Measurements from ENCODE around the gene APBB1IP.
"Not testable (repeated sequence)": the region's sequence is repeated elsewhere in the genome, so short reads cannot be mapped to it uniquely, and the experiment has no call there.

The APBB1IP gene, protein sequence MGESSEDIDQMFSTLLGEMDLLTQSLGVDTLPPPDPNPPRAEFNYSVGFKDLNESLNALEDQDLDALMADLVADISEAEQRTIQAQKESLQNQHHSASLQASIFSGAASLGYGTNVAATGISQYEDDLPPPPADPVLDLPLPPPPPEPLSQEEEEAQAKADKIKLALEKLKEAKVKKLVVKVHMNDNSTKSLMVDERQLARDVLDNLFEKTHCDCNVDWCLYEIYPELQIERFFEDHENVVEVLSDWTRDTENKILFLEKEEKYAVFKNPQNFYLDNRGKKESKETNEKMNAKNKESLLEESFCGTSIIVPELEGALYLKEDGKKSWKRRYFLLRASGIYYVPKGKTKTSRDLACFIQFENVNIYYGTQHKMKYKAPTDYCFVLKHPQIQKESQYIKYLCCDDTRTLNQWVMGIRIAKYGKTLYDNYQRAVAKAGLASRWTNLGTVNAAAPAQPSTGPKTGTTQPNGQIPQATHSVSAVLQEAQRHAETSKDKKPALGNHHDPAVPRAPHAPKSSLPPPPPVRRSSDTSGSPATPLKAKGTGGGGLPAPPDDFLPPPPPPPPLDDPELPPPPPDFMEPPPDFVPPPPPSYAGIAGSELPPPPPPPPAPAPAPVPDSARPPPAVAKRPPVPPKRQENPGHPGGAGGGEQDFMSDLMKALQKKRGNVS

DNA sequence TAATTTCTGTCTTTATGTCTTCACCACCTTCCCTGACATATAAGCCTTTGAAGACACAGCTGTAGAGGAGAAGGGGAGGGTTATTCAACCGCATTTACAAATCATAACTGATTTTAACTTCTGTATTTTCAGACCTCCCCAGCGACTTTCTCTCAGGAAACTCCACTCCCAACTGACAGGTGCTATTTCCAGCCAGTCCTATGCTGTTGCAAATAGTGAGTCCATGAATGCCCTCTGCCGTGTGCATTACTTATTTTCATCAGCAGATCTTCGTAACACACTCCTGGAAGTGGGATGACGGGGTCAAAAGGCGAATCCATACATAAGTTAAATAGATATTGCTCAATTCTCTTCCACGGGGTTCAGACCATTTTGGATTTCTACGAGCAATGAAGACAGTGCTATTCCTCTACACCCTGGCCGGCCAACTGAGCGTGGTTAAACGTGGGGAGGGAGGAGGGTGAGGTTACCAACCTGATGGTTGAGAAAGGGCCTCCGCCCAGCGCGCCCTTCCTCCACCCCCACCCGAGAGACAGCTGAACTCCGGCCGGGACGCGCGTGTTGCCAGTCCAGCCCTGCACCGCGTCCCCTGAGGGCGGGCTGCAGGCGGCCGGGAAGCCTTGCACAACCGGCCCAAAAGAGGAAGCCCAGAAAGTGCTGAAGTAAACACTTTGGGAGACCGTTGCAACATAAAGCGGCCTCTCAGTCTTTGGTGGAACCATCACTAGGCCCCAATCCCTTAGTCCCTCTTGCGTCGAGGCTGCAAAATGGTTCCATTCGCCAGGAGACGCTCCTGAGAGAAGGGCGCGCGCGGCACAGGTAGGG lies at the start of gene APBB1IP:
Gene APBB1IP (plus strand): TSS at position 705 of the 825 bp plus-strand sequence. CDS start 53,986 bp downstream, outside the sequence.
- DNase-seq = peak; percentile 70

DNA sequence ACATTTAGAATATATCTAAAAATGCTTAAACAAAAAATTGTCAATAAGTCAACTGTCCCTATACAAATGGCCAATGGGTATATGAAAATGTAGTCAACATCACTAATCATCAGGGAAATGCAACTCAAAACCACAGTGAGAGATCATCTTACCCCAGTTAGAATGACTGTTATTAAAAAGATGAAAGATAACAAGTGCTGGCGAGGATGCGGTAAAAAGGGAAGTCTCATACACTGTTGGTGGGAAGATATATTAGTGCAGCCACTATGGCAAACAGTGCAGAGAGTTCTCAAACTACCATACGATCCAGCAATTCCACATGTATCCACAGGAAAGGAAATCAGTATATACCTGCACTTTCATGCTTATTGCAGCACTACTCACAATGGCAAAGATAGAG lies 48.6 kb upstream of the APBB1IP start:
- DNase-seq (no peak), ATAC-seq (no peak)

More for the DNA sequence above, at the start of gene APBB1IP:
- ATAC-seq = peak; percentile 60

DNA sequence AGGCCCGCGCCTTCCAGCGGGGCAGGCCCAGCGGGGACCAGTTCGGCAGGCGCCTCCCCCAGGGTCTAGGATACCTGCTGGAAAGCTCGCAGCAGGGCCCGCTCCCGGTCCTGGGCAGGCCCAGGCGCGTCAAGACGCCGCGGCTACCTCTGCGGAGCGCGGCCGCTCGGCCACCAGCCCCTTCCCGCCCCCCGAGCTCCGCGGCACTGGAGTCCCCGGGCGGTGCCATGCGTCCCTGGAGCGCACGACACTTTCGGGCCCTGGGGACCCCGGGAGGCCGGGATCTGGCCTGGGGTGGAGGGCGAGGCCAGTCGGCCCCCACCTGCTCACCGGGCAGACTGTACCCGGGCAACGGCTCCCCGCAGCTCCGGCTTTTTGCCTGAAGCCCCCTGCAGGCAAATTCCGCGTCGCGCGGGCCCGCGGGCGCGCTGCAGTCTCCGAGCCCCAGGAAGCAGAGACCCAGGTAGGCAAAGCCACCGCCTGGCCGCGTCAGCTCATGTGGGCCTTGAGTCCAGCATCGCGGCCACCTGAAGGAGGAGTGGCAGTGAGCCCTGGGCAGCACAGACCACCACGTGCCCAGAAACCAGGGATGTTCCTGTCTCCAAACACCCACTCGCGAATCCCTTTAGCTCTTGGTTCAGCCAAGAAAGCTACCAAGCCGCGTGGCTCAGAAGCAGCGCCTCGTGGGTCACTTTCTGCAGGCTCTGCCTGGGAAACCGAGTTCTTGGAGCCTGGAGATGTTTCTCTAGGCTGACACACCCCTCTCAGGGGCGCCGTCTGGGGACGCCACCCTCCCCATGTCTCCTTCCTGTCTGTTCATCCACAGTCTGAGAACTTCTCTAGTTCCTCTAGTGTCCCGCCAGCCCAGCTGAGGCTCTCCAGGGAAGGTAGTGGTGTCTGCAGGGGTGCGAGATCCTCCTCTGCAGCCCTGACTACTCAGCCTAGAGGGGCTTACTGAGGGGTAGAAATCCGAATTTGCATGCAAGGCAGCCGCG lies 46.1 kb upstream of the APBB1IP start:
- ATAC-seq = peak; percentile 40
- peak; percentile 26 for DNase-seq

DNA sequence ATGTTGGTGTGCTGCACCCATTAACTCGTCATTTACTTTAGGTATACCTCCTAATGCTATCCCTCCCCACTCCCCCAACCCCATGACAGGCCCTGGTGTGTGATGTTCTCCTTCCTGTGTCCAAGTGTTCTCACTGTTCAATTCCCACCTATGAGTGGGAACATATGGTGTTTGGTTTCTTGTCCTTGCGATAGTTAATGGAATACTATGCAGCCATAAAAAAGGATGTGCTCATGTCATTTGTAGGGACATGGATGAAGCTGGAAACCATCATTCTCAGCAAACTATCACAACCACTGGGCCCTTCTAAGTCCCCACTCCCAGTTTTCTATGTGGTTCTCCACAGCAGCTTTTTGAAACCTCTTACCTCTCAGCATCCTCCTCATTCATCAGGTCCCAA lies 39.8 kb upstream of the APBB1IP start:
- not testable (repeated sequence) for DNase-seq, ATAC-seq

DNA sequence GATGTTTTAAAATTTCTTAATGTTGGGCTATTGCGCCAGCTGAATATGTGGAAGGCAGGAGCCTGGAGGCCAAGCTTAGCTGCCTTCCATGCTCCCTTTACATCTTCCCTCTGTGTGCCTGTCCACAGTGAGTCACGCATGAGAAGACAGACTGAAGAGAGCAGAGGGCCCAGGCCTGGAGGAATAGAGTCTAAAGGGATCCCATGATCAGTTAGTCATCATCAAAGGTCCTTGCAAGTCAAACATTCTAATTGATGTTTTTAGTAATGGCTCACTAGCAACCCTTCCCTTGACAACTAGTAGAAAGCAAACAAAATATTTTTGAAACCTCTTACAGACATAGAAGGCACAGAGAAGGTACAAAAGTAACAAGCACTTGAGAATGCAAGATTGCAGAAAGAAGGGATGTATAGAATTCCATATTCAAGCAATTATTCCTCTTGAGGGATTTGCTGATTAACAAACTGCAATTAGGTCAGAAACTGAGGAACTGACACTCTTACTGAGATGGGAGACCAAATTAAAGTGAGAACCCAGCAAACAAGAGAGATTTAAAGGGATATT lies 30.7 kb upstream of the APBB1IP start:
- peak; percentile 65 for ATAC-seq
- no peak for DNase-seq

DNA sequence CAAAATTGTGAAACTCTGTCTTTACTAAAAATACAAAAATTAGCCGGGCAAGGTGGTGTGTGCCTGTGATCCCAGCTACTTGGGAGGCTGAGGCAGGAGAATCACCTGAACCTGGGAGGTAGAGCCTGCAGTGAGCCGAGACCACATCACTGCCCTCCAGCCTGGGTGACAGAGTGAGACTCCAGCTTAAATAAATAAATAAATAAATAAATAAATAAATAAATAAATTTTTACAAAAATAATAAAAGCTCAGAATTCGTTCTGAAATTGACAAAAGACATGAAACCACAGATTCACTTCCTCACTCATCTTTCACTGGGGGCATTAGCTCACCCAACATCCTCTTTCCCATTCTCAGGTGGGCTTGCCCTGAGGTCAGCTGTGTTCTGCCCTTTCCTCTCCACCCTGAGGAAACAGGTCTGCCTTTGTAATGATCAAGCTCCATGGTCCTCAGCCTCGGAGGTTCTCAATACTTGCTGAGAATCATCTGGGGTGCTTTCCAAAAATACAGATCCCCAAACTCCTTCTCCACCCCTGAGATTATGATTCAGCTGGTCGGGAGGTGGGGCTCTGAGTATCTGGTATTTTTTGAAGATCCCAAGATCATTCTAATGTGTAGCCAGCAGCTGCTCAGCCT lies 29.2 kb upstream of the APBB1IP start:
- ATAC-seq = no peak
- DNase-seq = no peak

DNA sequence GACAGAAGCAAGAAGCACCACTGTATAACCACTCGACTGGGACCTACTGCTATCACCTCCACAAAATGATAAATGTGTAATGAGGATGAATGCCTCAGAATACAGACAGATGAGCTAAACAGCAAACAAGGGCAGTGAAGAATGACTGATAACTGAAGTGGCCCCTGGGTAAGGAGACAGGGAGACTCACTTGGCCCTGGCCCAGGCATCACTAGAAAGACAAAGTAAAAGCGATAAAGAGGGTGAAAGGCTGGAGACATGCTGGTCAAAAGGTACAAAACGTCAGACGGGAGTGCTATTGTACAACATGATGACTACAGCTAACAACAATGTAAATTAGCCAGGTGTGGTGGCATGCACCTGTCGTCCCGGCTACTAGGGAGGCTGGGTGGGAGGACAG lies 27.8 kb upstream of the APBB1IP start:
- DNase-seq = no peak
- ATAC-seq = no peak

DNA sequence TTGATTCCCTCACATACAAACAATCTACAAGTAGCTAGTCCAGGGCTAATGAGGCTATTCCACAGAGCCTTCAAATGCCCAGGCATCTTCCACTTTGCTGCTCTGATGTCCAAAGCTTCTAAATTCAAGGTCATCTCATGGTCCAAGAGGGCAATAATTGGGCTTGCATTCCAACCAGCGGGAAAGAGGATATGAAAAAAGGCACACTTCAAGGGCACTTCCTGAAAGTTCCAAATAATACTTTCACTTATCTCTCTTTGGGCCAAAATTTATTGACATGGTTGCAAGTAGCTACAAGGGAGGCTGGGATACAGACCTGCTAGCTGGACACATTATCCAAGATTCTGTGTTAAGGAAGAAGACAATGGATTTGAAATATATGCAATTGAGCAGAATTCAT lies 25.2 kb upstream of the APBB1IP start:
- DNase-seq (no peak), ATAC-seq (no peak)

DNA sequence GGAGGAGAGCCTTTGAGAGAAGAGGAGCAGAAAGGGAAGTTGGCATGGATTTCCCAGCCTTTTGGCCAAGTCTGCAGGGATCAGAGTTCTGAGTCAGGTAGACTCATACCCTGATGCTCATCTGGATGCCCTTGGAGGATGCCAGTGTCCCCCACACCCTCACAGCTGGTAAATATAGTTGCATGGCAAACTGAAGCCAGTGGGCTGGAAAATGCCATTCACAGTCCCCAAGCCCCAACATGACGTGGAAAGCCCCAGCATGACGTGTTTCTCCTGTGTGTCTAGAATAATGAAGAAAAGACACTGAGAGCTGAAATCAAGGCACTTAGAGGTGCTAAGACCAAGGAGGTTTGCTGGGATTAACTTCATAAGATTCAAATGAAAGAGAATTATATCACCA lies 24.8 kb upstream of the APBB1IP start:
- ATAC-seq = no peak
- DNase-seq = no peak

DNA sequence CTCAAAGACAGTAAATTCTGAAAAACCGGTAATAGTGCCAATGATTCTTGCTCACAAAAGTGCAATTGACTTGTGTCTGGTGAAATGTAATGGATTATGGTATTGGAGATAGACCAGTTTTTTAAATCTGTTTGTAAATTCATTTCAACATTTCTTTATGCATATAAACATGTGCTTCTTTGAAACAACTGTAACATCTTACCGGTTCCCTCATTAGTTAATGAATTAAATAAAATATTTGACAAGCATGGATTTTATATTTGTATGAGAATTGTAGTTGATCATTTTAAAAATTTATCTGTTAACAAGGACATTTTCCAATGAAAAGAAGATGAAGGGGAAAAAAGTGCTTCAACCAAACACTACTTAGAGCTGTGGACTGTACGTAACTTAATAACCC lies 21.0 kb upstream of the APBB1IP start:
- ATAC-seq = no peak
- DNase-seq = no peak

DNA sequence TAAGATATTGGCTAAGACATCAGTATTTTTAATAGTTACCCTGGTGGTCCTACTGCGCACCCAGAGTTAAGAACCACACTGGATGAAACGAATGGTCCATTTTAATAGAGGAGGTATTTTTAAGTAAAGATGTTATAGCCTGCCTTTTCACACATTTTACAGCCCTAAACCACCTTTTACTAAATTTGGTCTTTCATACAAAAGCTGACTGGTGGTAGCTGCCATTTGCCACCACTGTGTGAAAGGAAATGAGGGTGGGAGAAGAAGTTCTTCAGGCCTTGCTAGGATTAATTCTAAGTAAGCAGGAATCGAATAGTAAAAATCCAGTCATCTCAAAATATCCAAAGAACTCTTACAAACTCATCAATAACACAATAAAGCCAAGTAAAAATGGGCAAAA lies 15.2 kb upstream of the APBB1IP start:
- DNase-seq (no peak), ATAC-seq (no peak)

DNA sequence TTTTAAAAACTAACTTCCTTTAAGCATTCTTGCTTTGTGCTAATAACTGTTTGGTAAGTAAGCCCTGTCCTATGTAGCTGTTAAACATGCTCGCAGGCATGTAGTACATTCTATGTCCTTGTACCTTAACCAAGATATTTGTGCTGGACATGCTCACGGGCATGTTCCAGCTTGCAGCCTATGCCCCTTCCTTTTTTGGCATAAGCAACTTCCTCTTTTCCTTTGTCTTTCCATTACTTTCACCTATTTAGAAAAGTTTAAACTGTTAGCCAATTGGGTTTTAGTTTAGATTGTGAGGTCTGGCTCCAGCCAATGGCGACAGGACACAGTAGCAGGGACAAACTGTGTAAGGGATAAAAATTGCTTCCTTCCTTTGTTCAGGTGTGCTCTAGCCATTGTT lies 14.4 kb upstream of the APBB1IP start:
- ATAC-seq (no peak), DNase-seq (no peak)

DNA sequence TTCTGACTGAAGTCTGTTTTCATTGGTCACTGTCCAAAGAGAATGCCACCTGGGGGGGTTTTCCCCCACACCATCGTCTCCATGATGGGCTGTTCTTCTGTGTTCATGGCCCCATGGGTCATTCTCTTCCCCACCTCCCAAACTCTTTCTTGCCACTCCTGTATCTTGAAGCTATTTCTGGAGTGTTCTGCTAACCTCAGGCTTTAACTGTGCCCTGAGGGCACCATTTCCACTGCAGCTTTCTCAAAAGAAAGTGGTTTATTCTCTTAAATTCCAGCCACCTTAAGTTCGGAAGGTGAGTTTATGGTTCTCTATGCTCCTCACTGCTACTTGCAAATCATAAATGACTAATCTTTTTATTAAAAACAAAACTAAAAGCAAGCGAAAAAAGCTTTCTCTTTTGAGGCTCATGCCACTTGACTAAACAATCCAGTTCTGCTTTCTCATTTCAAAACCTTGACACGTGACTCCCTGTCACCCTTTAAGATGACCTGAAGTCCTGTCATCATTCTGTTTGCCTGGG lies 7.4 kb upstream of the APBB1IP start:
- ATAC-seq (peak; percentile 95), DNase-seq (no peak)

DNA sequence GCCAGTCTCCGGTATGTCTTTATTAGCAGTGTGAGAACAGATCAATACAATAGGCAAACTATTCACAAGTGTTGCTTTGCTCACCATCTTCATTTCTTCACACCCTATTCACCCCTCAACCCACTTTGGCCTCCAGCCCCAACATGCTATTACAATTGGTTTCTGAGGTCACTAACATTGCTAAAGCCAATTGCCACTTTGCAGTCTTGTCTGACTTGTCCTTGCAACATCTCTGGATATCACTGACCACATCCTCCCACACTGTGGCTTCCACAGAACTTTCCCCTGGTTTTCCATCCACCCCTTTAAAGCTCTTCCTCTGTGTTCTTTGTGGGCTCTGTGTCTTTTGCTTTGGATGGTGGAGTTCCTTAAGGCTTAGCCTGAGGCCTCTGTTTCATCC lies 5.2 kb upstream of the APBB1IP start:
- ATAC-seq (no peak), DNase-seq (no peak)

DNA sequence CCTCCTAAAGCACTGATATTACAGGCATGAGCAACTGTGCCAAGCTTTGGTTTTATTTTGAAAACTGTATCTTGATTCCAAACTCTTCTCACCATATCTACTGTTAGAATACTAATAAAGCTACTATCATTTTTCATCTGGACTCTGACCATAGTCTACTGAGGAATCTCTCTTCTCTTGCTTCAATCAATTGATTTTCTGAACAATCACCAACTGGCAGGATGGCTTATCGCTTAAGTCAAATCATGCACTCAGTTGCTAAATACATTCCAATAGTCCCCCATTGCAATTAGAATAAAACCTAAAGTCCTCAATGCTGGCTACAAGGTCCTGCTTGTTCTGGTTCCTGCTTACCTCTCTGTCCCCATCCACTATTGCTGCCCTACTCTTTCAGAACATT lies 2.3 kb upstream of the APBB1IP start:
- ATAC-seq (no peak), DNase-seq (no peak)

DNA sequence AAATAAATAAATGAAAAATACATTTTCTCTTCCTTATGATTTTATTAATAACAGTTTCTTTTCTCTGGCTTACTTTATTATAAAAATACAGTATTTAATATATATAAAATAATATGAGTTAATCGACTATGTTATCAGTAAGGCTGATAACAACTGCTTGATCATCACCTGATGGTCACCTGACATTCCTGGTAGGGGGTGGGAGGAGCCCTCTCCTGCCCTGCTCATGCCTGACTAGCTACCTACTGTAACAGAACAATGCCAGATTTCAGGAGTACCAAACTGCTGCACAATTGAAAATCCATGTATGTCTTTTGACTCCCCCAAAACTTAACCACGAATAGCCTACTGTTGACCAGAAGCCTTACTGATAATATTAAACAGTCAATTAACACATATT lies 1.3 kb upstream of the APBB1IP start:
- DNase-seq (peak; percentile 34), ATAC-seq (no peak)

DNA sequence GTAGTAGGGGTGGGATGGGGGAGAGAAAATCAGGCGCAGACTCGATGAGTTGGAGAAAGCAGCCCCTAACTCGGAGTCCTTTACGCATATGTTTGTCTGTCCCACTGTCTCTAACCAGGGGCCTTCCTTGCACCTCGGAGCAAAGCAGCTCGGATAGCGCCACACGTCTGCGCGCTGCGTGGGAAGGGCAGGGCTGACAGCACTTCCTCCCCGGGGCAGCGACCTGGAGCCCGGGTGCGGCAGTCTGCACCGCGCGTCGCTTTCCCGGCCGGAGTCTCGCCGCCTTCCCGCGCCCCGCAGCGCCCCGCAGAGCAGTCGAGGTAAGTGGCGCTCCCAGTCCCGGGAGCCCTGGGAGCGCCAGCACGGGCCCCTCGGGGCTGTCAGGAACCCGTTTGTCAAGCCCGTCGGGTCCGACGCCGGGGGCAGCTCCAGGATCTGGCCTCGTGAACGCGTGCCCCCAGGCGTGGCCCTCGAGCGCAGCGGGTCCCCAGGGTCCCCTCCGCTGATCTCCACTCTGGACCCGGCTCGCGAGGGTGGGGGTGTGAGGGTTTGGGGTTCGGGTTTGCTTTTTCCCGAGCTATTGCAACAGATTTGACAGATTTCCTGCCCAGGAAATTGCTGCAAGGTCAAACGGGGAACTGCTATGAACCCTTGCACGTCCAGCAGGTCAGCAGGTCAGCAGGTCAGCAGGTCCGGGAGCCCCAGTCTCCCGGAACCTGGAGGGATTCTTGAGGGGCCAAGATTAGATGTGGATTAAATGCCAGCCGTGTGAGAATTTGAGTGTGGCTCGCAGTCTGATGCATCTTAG lies 597 bp downstream of the APBB1IP start:
- ATAC-seq (peak; percentile 91), DNase-seq (peak; percentile 81)

DNA sequence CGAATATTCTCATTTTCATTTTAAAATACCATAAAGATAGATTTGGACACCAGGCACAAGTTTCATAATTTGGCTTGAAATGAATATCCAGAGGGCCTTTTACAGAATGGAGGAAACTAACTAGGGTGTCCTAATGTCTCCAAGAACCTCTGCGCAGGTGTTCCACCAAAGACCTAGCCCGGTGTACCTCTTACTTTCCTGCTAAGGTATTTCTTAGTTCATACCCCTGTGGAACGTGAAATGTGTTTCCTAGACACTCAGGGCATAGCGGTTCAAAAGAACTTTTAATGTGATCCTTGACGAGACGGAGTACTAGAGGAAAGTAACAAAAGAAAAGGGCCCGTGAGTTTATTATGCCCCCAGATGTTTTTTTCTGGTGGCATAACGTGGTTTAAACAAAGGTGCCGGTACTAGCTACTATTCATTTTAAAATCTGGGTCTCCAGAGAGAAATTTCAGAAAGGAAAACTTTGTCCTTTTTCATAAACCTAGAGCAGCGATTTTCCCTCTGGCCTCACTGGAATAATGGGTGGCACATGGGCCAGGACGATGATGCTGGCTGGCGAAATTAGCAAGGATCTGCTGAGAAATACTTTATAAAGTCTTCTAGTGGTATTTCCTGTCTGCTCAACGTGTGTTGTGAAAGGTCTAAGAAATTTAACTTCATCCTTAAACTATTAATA lies 1.4 kb downstream of the APBB1IP start:
- DNase-seq (no peak), ATAC-seq (no peak)

DNA sequence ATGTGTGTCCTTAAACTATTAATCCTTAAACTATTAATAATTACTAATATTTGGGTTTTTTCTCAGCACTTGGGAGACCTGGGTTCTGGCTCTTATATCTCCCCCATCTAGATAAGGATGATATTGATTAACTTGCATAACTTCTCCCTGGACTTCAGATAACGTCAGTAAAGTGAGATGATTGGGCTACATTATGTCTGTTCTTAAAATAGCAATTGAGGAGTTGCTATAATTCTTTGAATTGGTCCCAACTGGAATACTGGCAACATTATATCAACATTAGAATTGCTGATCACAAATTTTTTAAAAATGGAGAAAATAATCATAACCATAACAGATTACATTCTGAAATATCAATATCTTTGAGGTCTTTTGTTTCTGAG lies 1.9 kb downstream of the APBB1IP start:
- no peak for DNase-seq
- ATAC-seq = no peak

Data from stimulated activated naive CD8-positive, alpha-beta T cell treated with anti-CD3 and anti-CD28 coated beads, Interleukin-15, Interleukin-2, amounts not matched to agents 100 U/mL and 50 U/mL, for 24 hours (primary cell).